Stimulated activated CD4-positive, alpha-beta T cell treated with anti-CD3 and anti-CD28 coated beads, Interleukin-12 subunit alpha, Interleukin-12 subunit beta, amount 100 ng/mL, for 4 hours (primary cell): ENCODE data around the gene U2AF1L4.

Experiments
- DNase-seq: peaks from one replicate; pipeline ENCODE4 v3.0.0-alpha.2; 2020

U2AF1L4 gene

GRCh38 chr19:35756377-35757230, 11.4 kb upstream of the U2AF1L4 start, which contains the start of gene HSPB6:
Gene HSPB6, minus strand, starts transcription at chr19:35757029. Its CDS starts 21 bp downstream, at chr19:35757008.
- no peak for DNase-seq

GRCh38 chr19:35755550-35756376, 10.5 kb upstream of the U2AF1L4 start:
- peak; percentile 60 for DNase-seq

DNA sequence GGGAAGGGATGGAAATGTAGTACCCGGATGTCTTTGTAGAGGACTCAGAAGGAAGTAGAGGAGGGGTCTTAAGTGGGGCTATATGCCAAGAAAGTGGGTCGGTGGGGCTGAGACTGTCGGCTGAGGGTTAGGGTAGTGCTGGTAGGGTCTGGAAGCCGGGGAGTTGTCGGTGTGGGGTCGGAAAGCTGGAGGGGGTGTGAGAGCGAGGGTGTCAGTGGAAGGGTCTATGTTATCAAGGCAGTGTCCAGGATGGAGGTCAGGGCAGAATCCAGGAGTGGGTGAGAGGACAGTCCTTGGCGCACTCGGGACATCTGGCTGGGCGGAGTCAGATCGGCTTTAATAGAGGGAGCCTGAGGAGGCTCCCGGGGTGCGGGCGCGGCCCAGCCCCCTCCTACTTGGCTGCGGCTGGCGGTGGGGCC, 9.9 kb upstream of the U2AF1L4 start:
- DNase-seq, result no peak

GRCh38 chr19:35754370-35755130, 9.3 kb upstream of the U2AF1L4 start:
- no peak for DNase-seq

DNA sequence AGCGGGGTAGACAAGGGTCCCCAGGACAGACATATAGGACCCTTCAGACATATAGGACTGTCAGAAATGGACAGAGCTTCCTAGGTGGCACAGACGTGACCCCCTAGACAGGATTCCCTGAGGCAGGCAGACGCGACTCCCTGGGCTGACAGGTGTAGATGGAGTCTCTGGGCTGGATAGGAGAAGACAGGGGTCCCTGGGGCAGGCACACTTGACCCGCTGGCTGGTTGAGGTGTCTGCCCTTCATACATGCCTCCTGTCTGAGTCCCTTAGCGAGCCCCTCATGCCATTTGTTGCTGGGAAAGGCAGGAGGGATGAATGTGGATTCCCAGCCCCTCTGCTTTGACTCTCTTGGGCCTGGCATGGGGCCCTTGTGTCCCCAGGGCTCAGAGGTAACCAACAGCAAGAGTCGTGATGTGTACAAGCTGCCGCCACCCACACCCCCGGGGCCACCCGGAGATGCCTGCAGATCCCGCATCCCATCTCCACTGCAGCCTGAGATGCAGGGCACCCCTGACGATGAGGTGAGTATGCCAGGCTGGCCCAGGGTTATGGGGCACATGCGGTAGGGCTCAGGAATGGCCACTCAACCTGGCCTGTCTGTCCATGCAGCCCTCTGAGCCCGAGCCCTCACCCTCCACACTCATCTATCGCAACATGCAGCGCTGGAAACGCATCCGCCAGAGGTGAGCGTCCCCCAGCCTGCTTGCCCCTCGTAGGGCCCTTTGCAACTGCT, 8.6 kb upstream of the U2AF1L4 start:
- DNase-seq, result no peak

- no peak for DNase-seq
Observed at GRCh38 chr19:35752746-35753350, 7.6 kb upstream of the U2AF1L4 start.

GRCh38 chr19:35751839-35752745, 6.9 kb upstream of the U2AF1L4 start:
- DNase-seq, result no peak

- no peak for DNase-seq
Observed at GRCh38 chr19:35750167-35750566, 4.9 kb upstream of the U2AF1L4 start.

- peak; percentile 95 for DNase-seq
Observed at GRCh38 chr19:35748106-35749020, 3.1 kb upstream of the U2AF1L4 start, which contains the start of gene LIN37. Gene LIN37, plus strand, starts transcription at chr19:35748576. Its CDS starts 149 bp downstream, at chr19:35748725.

- no peak for DNase-seq
Observed at GRCh38 chr19:35746531-35746930, 1.3 kb upstream of the U2AF1L4 start.

GRCh38 chr19:35746087-35746462, 857 bp upstream of the U2AF1L4 start:
- no peak for DNase-seq

- DNase-seq, result peak; percentile 87
Observed at GRCh38 chr19:35744430-35745327, 539 bp downstream of the U2AF1L4 start.

- DNase-seq, result no peak
Observed at GRCh38 chr19:35743640-35744429, 1.4 kb downstream of the U2AF1L4 start.

- DNase-seq, result peak; percentile 47
Observed at GRCh38 chr19:35742121-35742724, 3.0 kb downstream of the U2AF1L4 start, which contains the start of gene IGFLR1. Gene IGFLR1, minus strand, starts transcription at chr19:35742452. Its CDS starts 1,272 bp downstream, at chr19:35741180.

DNA sequence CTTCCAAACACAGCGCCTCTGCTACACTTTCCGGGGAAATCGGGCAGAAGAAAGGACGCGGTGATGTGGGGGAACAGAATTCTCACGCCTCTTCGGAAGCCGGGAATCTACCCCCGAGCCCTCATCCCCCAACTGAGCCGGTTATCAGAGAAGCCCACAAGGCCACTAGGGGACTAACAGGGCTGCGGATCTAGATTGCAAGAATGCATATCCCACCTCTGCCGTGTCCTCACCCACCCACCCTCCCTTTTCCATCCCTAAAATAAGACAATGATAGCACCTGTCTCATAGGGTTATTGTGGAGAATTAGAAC, 4.1 kb downstream of the U2AF1L4 start:
- DNase-seq, result no peak

- DNase-seq, result peak; percentile 93
Observed at GRCh38 chr19:35740423-35741202, 4.6 kb downstream of the U2AF1L4 start.

GRCh38 chr19:35740108-35740422, 5.2 kb downstream of the U2AF1L4 start:
- no peak for DNase-seq
